Adrenal gland (tissue), 12 donors: ENCODE data around the gene PARP16. TPM values are rescaled to one million over a fixed set of nuclear protein-coding genes. Genes with fewer than 3 reads are reported as not detected.

Experiments
- DNase-seq, 7 donors: peaks; one replicate each; pipeline ENCODE4 v3.0.0-alpha.2; 2019 to 2020
- H3K27ac ChIP-seq, 5 donors: fragments of 200-600 bp; sonication (generic) in 4 of 5; 1 replicate in 3 of 5; 2 replicates in 2 of 5; pipeline versions ENCODE4 v1.5.1 to v1.8.0; 2016 to 2020; ENCODE audit warnings: mild to moderate bottlenecking in 1 of 5
- H3K27me3 ChIP-seq: fragments of 200-600 bp; 2 replicates; pipeline ENCODE4 v1.8.0; 2021
- H3K36me3 ChIP-seq, 2 donors: fragments of 200-600 bp; replicated peaks in 1 of 2; 1 replicate in 1 of 2; 2 replicates in 1 of 2; pipeline versions ENCODE4 v1.5.1 to v1.8.0; 2018 to 2022
- H3K4me1 ChIP-seq, 2 donors: fragments of 200-600 bp; replicated peaks in 1 of 2; 1 replicate in 1 of 2; 2 replicates in 1 of 2; pipeline versions ENCODE4 v1.5.1 to v1.8.0; 2018 to 2021
- H3K4me3 ChIP-seq, 4 donors: fragments of 200-600 bp; sonication (generic) in 3 of 4; one replicate each; pipeline ENCODE4 v1.5.1; 2016 to 2018
- H3K9me3 ChIP-seq, 3 donors: fragments of 200-600 bp; sonication (generic) in 1 of 3; replicated peaks in 1 of 3; 1 replicate in 2 of 3; 2 replicates in 1 of 3; pipeline versions ENCODE4 v1.5.1 to v1.8.0; 2016 to 2021
- CTCF ChIP-seq, 6 experiments: fragments of 450-650 bp in 4 of 6; fragments of 200-600 bp in 2 of 6; sonication (generic) in 1 of 6; IDR thresholded peaks; 1 replicate in 5 of 6; 2 replicates in 1 of 6; pipeline versions ENCODE4 v1.5.1 to v1.8.0; 2016 to 2021; ENCODE audit warnings: antibody characterized with exemption in 6 of 6, mild to moderate bottlenecking in 2 of 6, moderate library complexity in 1 of 6
- POLR2A ChIP-seq, 2 donors: fragments of 450-650 bp; IDR thresholded peaks; one replicate each; pipeline ENCODE4 v1.6.1; 2017; ENCODE audit warnings: antibody characterized with exemption in 2 of 2, mild to moderate bottlenecking in 2 of 2, moderate library complexity in 1 of 2
- WGBS, 4 donors: extraction: QIAGEN DNeasy Blood & Tissue Kit in 2 of 4; methylation state at CpG; one replicate each; pipeline versions ENCODE4 v1.1.5 to v1.1.7; 2013 to 2017; 5-methylcytosine and 5-hydroxymethylcytosine counted together
- intact Hi-C, 2 donors: fragments of 100-400 bp; cut with DNase I; formaldehyde crosslinking; loops; one replicate each; pipeline versions ENCODE4 v1.14.1 to v1.15.0; 2022 to 2023
- polyA plus RNA-seq, 3 donors: library from polyadenylated mRNA; stranded (reverse); fragments of 200-250 nt in 2 of 3; fragments of 350-450 nt in 1 of 3; fragmentation: Illumina TruSeq in 1 of 3; extraction: RNeasy Lipid Tissue Mini Kit (QIAGEN cat#74804) in 1 of 3; gene quantifications; one replicate each; pipeline ENCODE4 v1.2.3, GENCODE V29; 2013 to 2014
- total RNA-seq, 9 donors: library from RNA; depleted of rRNA in 4 of 9; stranded (reverse); fragments of >200 nt in 4 of 9; fragments of 120-200 nt in 1 of 9; fragmentation: NEBNext Ultra II Directional in 1 of 9; extraction: Animal tissue kit (Norgen Biotek cat#: 25700) in 1 of 9; gene quantifications; one replicate each; pipeline versions ENCODE4 v1.1.0 to v1.2.4, GENCODE V29; 2013 to 2023
- donor health status: healthy with polysubstance abuse.
- donor health status: Bipolar disorder and iron deficiency.
- donor health status: DM: yes; HTN: yes; CAD: no.
- donor health status: DM: no; HTN: no; CAD: no.
- donor health status: DM: no; HTN: no; CAD: no.
- donor health status: DM: yes; HTN: yes; CAD: no.

Gene PARP16
- total and polyA plus RNA-seq, 12 donors = 7.8 to 18.1 (median 14.2) TPM

GRCh38 chr15:65263313-65263712, 23.4 kb downstream of the PARP16 start:
- 77 to 84% (median 81%) methylated on average over 4 of the region's 4 CpGs for WGBS, 4 donors
- H3K4me1 ChIP-seq = peaks cover 0 to 3% of the 10 kb centered on the region in 2 donors
- H3K27me3 ChIP-seq = no peaks in the 10 kb centered on the region
- DNase-seq = no peak
- TF ChIP-seq POLR2A (IDR thresholded peaks at IDR 0.05) (no peak), CTCF (IDR thresholded peaks at IDR 0.05) (no peak)
- H3K4me3 ChIP-seq = no peak overlapping the region
- peaks cover 0 to 37% of the 10 kb centered on the region in 2 donors for H3K36me3 ChIP-seq
- H3K27ac ChIP-seq = no peak overlapping the region
- no peaks in the 10 kb centered on the region for H3K9me3 ChIP-seq
- intact Hi-C loops = no loop called here

DNA sequence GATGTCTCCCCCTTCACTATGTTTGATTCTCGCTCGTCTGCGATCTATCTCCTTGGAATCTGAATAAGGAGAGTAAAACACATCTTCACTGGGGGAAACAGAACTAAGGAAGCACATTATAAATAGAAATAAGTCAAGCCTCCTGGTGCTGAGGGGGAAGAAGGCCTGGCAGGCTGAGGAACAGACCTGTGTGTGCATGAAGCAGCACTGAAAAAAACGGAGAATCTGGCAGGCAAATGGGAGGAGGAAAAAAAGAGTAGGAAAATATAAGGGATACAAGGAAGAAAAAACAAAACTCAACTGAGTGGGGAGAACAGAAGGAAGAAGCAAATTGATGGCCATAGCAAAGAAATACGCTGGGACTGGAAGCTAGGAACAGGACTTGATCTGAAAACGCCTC, 25.7 kb downstream of the PARP16 start:
- TF ChIP-seq CTCF (IDR thresholded peaks at IDR 0.05) = no peak
- TF ChIP-seq POLR2A (IDR thresholded peaks at IDR 0.05) = no peak
- Histone ChIP-seq H3K9me3 (no peaks in the 10 kb centered on the region), H3K36me3 (peaks cover 0 to 40% of the 10 kb centered on the region in 2 donors), H3K4me1 (peaks cover 0 to 10% of the 10 kb centered on the region in 2 donors), H3K27ac (no peak overlapping the region), H3K27me3 (no peaks in the 10 kb centered on the region), H3K4me3 (no peak overlapping the region)
- DNase-seq = no peak
- intact Hi-C loops = no loop called here
- 89 to 97% (median 94%) methylated on average over 6 of the region's 6 CpGs for WGBS, 4 donors

GRCh38 chr15:65259367-65259797, 27.3 kb downstream of the PARP16 start:
- DNase-seq = no peak

More at GRCh38 chr15:65259367-65259797, 27.3 kb downstream of the PARP16 start:
- intact Hi-C loops = no loop called here
- TF ChIP-seq POLR2A (IDR thresholded peaks at IDR 0.05) (no peak), CTCF (IDR thresholded peaks at IDR 0.05) (no peak)
- peaks cover 0 to 40% of the 10 kb centered on the region in 2 donors for H3K36me3 ChIP-seq
- no peaks in the 10 kb centered on the region for H3K9me3 ChIP-seq
- H3K27me3 ChIP-seq = no peaks in the 10 kb centered on the region
- no peak overlapping the region for H3K4me3 ChIP-seq
- peaks cover 0 to 10% of the 10 kb centered on the region in 2 donors for H3K4me1 ChIP-seq
- H3K27ac ChIP-seq = peak overlapping the region in 2 of 5 donors; percentile 53 to 67
- WGBS, 4 donors = 80 to 90% (median 84%) methylated on average over 7 of the region's 7 CpGs
